ENCODE data around the gene MBD1. TPM values are rescaled to one million over a fixed set of nuclear protein-coding genes. Genes with fewer than 3 reads are reported as not detected.

MBD1 gene
- total RNA-seq, 1 experiment from 2014 or later, result 58.1 TPM

DNA sequence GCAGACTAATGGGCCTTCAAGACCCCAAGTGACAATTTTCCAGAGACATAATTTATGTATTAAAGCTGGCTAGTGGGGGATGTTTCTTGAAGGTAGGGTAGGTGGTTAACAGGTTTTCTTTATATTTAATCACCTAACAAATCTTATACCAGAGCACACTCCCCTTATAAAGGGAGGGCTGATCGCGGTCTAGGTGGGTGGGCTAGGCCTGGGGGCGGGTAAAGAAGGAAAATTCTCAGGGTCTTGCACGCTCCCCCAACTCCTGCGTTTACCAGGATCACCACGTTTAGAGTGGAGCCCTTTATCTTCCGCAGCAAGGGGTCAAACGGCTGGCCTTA is 26.0 kb upstream of the MBD1 start:
- no peaks in the 10 kb centered on the region for H3K23me2 ChIP-seq (ENCODE audit: insufficient read length, low read depth, low read length, poor library complexity, severe bottlenecking)
- Mint-ChIP-seq H3K4me3 (peak overlapping the region; percentile 67 to 74), H3K36me3 (ENCODE audit: insufficient read depth in 1 of 3, low read depth in 3 of 3) (no peaks in the 10 kb centered on the region), H3K4me1 (peaks cover 4 to 6% of the 10 kb centered on the region in 2 experiments; a peak in 3 of 4 replicates), H3K27me3 (ENCODE audit: low read depth) (peaks cover 74% of the 10 kb centered on the region), H3K9me3 (peaks cover 4 to 7% of the 10 kb centered on the region in 2 experiments; a peak in 4 of 5 replicates), H3K27ac (no peak overlapping the region)
- no peak overlapping the region for H2BK12ac ChIP-seq (ENCODE audit: insufficient read length, low read depth, low read length)
- no CpG with 5 or more reads among the region's 8 CpGs for WGBS (ENCODE audit: extremely low coverage, insufficient read length, low lambda C conversion rate)
- no peaks in the 10 kb centered on the region for H3K4me1 ChIP-seq (ENCODE audit: insufficient read depth, low read length)
- no peak overlapping the region for H2AK5ac ChIP-seq (ENCODE audit: insufficient read length, low read length)
- no peak overlapping the region for H3K4ac ChIP-seq (ENCODE audit: low read depth, low read length)
- TF ChIP-seq, protein P1, sequence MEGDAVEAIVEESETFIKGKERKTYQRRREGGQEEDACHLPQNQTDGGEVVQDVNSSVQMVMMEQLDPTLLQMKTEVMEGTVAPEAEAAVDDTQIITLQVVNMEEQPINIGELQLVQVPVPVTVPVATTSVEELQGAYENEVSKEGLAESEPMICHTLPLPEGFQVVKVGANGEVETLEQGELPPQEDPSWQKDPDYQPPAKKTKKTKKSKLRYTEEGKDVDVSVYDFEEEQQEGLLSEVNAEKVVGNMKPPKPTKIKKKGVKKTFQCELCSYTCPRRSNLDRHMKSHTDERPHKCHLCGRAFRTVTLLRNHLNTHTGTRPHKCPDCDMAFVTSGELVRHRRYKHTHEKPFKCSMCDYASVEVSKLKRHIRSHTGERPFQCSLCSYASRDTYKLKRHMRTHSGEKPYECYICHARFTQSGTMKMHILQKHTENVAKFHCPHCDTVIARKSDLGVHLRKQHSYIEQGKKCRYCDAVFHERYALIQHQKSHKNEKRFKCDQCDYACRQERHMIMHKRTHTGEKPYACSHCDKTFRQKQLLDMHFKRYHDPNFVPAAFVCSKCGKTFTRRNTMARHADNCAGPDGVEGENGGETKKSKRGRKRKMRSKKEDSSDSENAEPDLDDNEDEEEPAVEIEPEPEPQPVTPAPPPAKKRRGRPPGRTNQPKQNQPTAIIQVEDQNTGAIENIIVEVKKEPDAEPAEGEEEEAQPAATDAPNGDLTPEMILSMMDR (conservative IDR thresholded peaks at IDR 0.05), result no peak
- H3K56ac ChIP-seq (ENCODE audit: insufficient read length, low read depth, low read length), result no peak overlapping the region
- H3K9me3 ChIP-seq (ENCODE audit: control insufficient read depth, low read depth, low read length), result no peaks in the 10 kb centered on the region
- H4K5ac ChIP-seq (ENCODE audit: insufficient read length, low read depth, low read length), result no peak overlapping the region
- H4K91ac ChIP-seq (ENCODE audit: insufficient read length, low read depth, low read length), result no peak overlapping the region
- H3K23ac ChIP-seq (ENCODE audit: insufficient read length, low read depth, low read length), result no peak overlapping the region
- DNase-seq, result no peak
- no peak overlapping the region for H4K8ac ChIP-seq (replicated peaks; ENCODE audit: insufficient read length, low read depth, low read length)
- no peak overlapping the region for H3K14ac ChIP-seq (ENCODE audit: insufficient read depth, low read length)
- H3K4me2 ChIP-seq (ENCODE audit: insufficient read depth, insufficient read length, low read length), result peak overlapping the region; percentile 71
- no peak overlapping the region for H2BK15ac ChIP-seq (ENCODE audit: low read depth, low read length)
- H2AFZ ChIP-seq (ENCODE audit: low read length), result no peak overlapping the region
- no peaks in the 10 kb centered on the region for H4K20me1 ChIP-seq (ENCODE audit: control insufficient read depth, insufficient read depth, insufficient read length)
- H2BK5ac ChIP-seq (ENCODE audit: insufficient read length, low read length), result no peak overlapping the region
- no peak overlapping the region for H3T11ph ChIP-seq (ENCODE audit: low read length)
- no peak overlapping the region for H3K18ac ChIP-seq (ENCODE audit: insufficient read length, low read depth, low read length)
- H3K79me1 ChIP-seq (ENCODE audit: insufficient read depth, low read depth, low read length, poor library complexity, severe bottlenecking), result no peaks in the 10 kb centered on the region
- H2BK20ac ChIP-seq (ENCODE audit: low read depth, low read length, poor library complexity, severe bottlenecking), result no peak overlapping the region
- H3K27me3 ChIP-seq (ENCODE audit: insufficient read depth, low read length), result no peaks in the 10 kb centered on the region; the same call in 1 of the 2 replicates
- no peak overlapping the region for H3K27ac ChIP-seq (ENCODE audit: insufficient read length, low read depth, low read length)
- H2BK120ac ChIP-seq (ENCODE audit: low read depth, low read length, poor library complexity, severe bottlenecking), result no peak overlapping the region
- H3K9ac ChIP-seq (ENCODE audit: extremely low read depth, insufficient read length, low read length), result no peak overlapping the region
- H3K79me2 ChIP-seq (ENCODE audit: insufficient read depth, low read length), result no peaks in the 10 kb centered on the region
